Measurements from ENCODE around the gene LYG1.

The LYG1 gene

DNA sequence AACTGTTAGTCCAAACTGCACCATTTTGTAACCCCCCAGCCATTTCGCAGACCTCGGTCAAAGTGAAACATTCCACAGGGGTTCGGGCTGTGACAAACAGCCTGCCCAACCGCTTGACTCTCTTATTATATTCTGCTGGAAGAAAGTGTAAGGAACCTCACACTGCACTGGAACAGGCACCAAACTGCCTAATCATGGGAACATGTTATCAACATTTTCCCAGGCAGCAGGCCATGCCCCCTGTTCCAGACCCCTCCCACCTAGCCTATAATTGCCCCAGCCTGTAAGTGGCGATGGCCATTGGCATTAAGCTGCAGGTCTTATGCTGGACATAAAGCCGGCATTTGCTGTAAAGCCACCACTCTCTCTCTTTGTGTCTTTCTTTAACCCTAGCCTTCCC, 62.4 kb downstream of the LYG1 start:
- Histone ChIP-seq H2BK120ac (ENCODE audit: low read depth, low read length) (no peak overlapping the region), H3K23ac (ENCODE audit: low read length) (no peak overlapping the region), H3K18ac (ENCODE audit: low read length) (no peak overlapping the region), H2BK5ac (ENCODE audit: low read length) (no peak overlapping the region), H3K4me1 (ENCODE audit: control insufficient read depth, low read depth, low read length) (no peaks in the 10 kb centered on the region), H3K79me2 (ENCODE audit: control insufficient read depth, insufficient read depth, low read length) (no peaks in the 10 kb centered on the region), H3K36me3 (ENCODE audit: control insufficient read depth, insufficient read depth, low read length) (no peaks in the 10 kb centered on the region), H3K4me3 (ENCODE audit: low read length) (no peak overlapping the region), H4K5ac (ENCODE audit: low read length) (no peak overlapping the region), H3K27me3 (ENCODE audit: insufficient read depth, low read length, poor library complexity) (no peaks in the 10 kb centered on the region), H4K8ac (ENCODE audit: low read depth, low read length) (no peak overlapping the region), H3K27ac (ENCODE audit: low read depth, low read length) (no peak overlapping the region), H3K4ac (ENCODE audit: low read depth, low read length) (no peak overlapping the region), H3K56ac (ENCODE audit: low read length) (no peak overlapping the region), H3K4me2 (ENCODE audit: low read length) (no peak overlapping the region), H3K9ac (ENCODE audit: low read length) (no peak overlapping the region), H2AK5ac (ENCODE audit: low read length) (no peak overlapping the region), H3K79me1 (ENCODE audit: low read length) (no peaks in the 10 kb centered on the region), H2BK15ac (replicated peaks; ENCODE audit: low read depth) (no peak overlapping the region)
- no CpG with 5 or more reads among the region's 6 CpGs for WGBS (ENCODE audit: extremely low coverage, insufficient coverage, low lambda C conversion rate)
- no peak for DNase-seq

Data from mesendoderm (in vitro differentiated cells).